ENCODE results near the gene ARMS2.

ARMS2 gene

GRCh38 chr10:122475100-122475499 lies 20.6 kb downstream of the ARMS2 start:
- ChIA-PET CTCF (no interaction called here), POLR2A (no interaction called here)
- TF ChIP-seq, protein P1, sequence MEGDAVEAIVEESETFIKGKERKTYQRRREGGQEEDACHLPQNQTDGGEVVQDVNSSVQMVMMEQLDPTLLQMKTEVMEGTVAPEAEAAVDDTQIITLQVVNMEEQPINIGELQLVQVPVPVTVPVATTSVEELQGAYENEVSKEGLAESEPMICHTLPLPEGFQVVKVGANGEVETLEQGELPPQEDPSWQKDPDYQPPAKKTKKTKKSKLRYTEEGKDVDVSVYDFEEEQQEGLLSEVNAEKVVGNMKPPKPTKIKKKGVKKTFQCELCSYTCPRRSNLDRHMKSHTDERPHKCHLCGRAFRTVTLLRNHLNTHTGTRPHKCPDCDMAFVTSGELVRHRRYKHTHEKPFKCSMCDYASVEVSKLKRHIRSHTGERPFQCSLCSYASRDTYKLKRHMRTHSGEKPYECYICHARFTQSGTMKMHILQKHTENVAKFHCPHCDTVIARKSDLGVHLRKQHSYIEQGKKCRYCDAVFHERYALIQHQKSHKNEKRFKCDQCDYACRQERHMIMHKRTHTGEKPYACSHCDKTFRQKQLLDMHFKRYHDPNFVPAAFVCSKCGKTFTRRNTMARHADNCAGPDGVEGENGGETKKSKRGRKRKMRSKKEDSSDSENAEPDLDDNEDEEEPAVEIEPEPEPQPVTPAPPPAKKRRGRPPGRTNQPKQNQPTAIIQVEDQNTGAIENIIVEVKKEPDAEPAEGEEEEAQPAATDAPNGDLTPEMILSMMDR (IDR thresholded peaks at IDR 0.05; ENCODE audit: control extremely low read depth, extremely low read depth, low read depth, missing control alignments): no peak
- DNase-seq (ENCODE audit: extremely low spot score): no peak

GRCh38 chr10:122475591-122476332 lies 21.3 kb downstream of the ARMS2 start:
- TF ChIP-seq, protein P1 (IDR thresholded peaks at IDR 0.05; ENCODE audit: control extremely low read depth, extremely low read depth, low read depth, missing control alignments): no peak
- ChIA-PET CTCF (no interaction called here), POLR2A (no interaction called here)
- no peak for DNase-seq (ENCODE audit: extremely low spot score)

DNA sequence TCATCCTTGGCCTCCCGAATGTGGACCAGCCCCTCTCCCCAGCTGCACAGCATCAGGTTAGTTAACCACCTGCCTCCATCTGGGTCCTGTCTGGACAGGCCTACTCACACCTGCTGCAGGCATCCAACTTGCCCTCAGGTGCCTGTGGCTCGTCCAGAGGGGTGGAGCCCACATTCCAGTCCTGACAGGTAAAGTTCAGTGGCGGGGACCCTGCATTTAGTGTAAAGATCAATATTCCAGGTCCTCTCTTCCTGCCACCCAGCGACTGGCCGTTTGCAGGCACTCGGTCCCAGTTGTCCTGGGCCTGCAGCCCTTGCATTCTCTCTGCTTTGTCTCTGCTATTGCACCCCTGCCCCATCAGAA lies 21.9 kb downstream of the ARMS2 start:
- POLR2A ChIA-PET: no interaction called here
- TF ChIP-seq, protein P1 (IDR thresholded peaks at IDR 0.05; ENCODE audit: control extremely low read depth, extremely low read depth, low read depth, missing control alignments): no peak
- CTCF ChIA-PET: no interaction called here
- no peak for DNase-seq (ENCODE audit: extremely low spot score)

DNA sequence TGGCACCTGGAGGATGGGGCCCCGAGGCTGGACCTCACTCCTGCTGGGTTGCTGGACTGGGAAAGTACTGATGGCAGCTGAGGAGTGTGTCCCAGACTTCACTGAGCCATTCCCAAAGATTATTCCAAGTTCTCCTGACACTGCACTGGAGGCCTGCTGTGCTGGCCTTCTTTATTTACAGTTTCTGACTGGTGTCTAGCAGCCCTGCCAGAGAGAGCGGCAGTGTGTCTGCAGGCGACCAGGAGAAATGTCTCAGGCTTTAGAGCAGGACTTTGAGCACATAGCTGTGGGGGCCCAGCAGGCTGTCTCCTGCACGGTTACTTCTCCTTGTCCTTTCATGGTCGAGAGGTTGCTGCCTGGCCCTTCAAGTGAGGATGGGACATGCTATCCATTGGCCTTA lies 23.0 kb downstream of the ARMS2 start:
- no peak for DNase-seq (ENCODE audit: extremely low spot score)
- TF ChIP-seq, protein P1 (IDR thresholded peaks at IDR 0.05; ENCODE audit: control extremely low read depth, extremely low read depth, low read depth, missing control alignments): no peak
- CTCF ChIA-PET: no interaction called here
- POLR2A ChIA-PET: no interaction called here

DNA sequence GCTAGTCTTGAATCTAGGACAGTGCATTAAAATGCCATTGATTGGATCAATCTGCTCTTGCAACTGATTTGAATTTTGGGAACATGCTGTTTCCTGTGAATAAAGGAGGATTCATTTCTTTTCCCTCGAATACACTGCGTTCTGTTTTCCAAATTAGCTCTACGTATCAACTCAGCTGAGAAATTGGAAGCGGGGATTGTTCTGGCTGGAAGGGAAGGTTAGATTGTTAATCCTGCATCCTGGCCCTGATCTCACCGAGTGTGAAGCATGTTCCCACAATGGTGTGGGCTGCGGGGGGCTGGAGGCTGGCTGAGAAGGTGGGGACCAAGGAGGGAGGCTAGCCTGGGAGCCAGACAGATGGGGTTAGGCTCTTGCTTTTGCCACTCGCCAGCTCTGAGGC lies 24.5 kb downstream of the ARMS2 start:
- TF ChIP-seq, protein P1 (IDR thresholded peaks at IDR 0.05; ENCODE audit: control extremely low read depth, extremely low read depth, low read depth, missing control alignments): no peak
- no peak for DNase-seq (ENCODE audit: extremely low spot score)
- ChIA-PET CTCF (interaction anchor here (1.9 kb wide), 1 partner anchor 12 kb away, joined by 6 read pairs; no protein-coding TSS in a partner anchor), POLR2A (no interaction called here)

- DNase-seq (ENCODE audit: extremely low spot score): no peak
- TF ChIP-seq, protein P1 (IDR thresholded peaks at IDR 0.05; ENCODE audit: control extremely low read depth, extremely low read depth, low read depth, missing control alignments): no peak
- ChIA-PET POLR2A (no interaction called here), CTCF (interaction anchor here (1.4 to 1.9 kb wide), 2 partner anchors 13 to 212 kb away, joined by 3 to 6 read pairs; no protein-coding TSS in a partner anchor)
Observed at GRCh38 chr10:122480146-122480833, 25.8 kb downstream of the ARMS2 start.
